ENCODE measurements around the gene TSPEAR. TPM values are rescaled to one million over a fixed set of nuclear protein-coding genes. Genes with fewer than 3 reads are reported as not detected.
"Not testable (repeated sequence)": the region's sequence is repeated elsewhere in the genome, so short reads cannot be mapped to it uniquely, and the experiment has no call there.

The TSPEAR gene
- total RNA-seq, 4 donors from 2014 or later = 0.21 to 1.3 (median 0.69) TPM

- no peak for DNase-seq
- H3K4me1 ChIP-seq = no peaks in the 10 kb centered on the region
- WGBS, 2 donors = 0 to 95% methylated on average over 1 of the region's 1 CpG
- H3K36me3 ChIP-seq = no peaks in the 10 kb centered on the region
- no peak overlapping the region for H3K4me3 ChIP-seq (replicated peaks in 1 of 3)
- H3K27me3 ChIP-seq = no peaks in the 10 kb centered on the region
- TF ChIP-seq CTCF (IDR thresholded peaks at IDR 0.05) = no peak
- TF ChIP-seq POLR2A (IDR thresholded peaks at IDR 0.05) = no peak
- no peaks in the 10 kb centered on the region for H3K9me3 ChIP-seq
- intact Hi-C loops (cut with DNase I) = no loop called here
- H3K27ac ChIP-seq = no peak overlapping the region
Observed at GRCh38 chr21:44564886-44565598, 146.3 kb downstream of the TSPEAR start.

- no peak overlapping the region for H3K4me3 ChIP-seq (replicated peaks in 1 of 3)
- no peak for TF ChIP-seq POLR2A (IDR thresholded peaks at IDR 0.05)
- TF ChIP-seq CTCF (IDR thresholded peaks at IDR 0.05) = no peak
- H3K27ac ChIP-seq = no peak overlapping the region
- intact Hi-C loops (cut with DNase I) = no loop called here
- H3K27me3 ChIP-seq = no peaks in the 10 kb centered on the region
- no peaks in the 10 kb centered on the region for H3K4me1 ChIP-seq
- no peaks in the 10 kb centered on the region for H3K9me3 ChIP-seq
- DNase-seq = no peak
- 94 to 95% methylated on average over 1 of the region's 1 CpG for WGBS, 2 donors
- H3K36me3 ChIP-seq = no peaks in the 10 kb centered on the region
Observed at GRCh38 chr21:44564099-44564498, 147.3 kb downstream of the TSPEAR start.

- TF ChIP-seq POLR2A (IDR thresholded peaks at IDR 0.05) (no peak), CTCF (IDR thresholded peaks at IDR 0.05) (no peak)
- WGBS, 2 donors = 64 to 79% methylated on average over 5 of the region's 5 CpGs
- H3K4me3 ChIP-seq (replicated peaks in 1 of 3) = no peak within 1 kb of the TSS
- no peaks in the 10 kb centered on the region for H3K4me1 ChIP-seq
- H3K27ac ChIP-seq = no peak within 1 kb of the TSS
- no peaks in the 10 kb centered on the region for H3K9me3 ChIP-seq
- no peak for DNase-seq
- intact Hi-C loops (cut with DNase I) = no loop called here
- no peaks in the 10 kb centered on the region for H3K27me3 ChIP-seq
- no peaks in the 10 kb centered on the region for H3K36me3 ChIP-seq
Observed at GRCh38 chr21:44558695-44559094, 152.7 kb downstream of the TSPEAR start, which contains the start of gene KRTAP10-3. Gene KRTAP10-3 (minus strand): TSS chr21:44558795. CDS start chr21:44558715, 80 bp downstream.

- DNase-seq; H3K27ac ChIP-seq; H3K27me3 ChIP-seq; intact Hi-C loops (cut with DNase I); H3K36me3 ChIP-seq; H3K9me3 ChIP-seq; H3K4me1 ChIP-seq; H3K4me3 ChIP-seq (replicated peaks in 1 of 3): not testable (repeated sequence)
- 69 to 71% methylated on average over 1 to 7 of the region's 10 CpGs for WGBS, 2 donors
Observed at GRCh38 chr21:44558329-44558675, 153.1 kb downstream of the TSPEAR start.

- no peak overlapping the region for H3K27ac ChIP-seq
- no peaks in the 10 kb centered on the region for H3K4me1 ChIP-seq
- H3K36me3 ChIP-seq = no peaks in the 10 kb centered on the region
- no peak for TF ChIP-seq POLR2A (IDR thresholded peaks at IDR 0.05)
- TF ChIP-seq CTCF (IDR thresholded peaks at IDR 0.05) = no peak
- WGBS, 2 donors = 71 to 74% methylated on average over 30 of the region's 30 CpGs
- H3K4me3 ChIP-seq (replicated peaks in 1 of 3) = no peak overlapping the region
- H3K9me3 ChIP-seq = no peaks in the 10 kb centered on the region
- intact Hi-C loops (cut with DNase I) = no loop called here
- no peaks in the 10 kb centered on the region for H3K27me3 ChIP-seq
- DNase-seq = no peak
Observed at GRCh38 chr21:44557491-44558328, 153.7 kb downstream of the TSPEAR start.

All from thyroid gland (tissue), 4 donors.